Gastroesophageal sphincter (tissue), 3 donors: ENCODE results near the gene DDI2.

Experiments used
- CTCF ChIP-seq, 4 experiments: fragments of 200-600 bp in 2 of 4; fragments of 450-650 bp in 2 of 4; sonication (generic) in 1 of 4; IDR thresholded peaks; one replicate each; pipeline ENCODE4 v1.5.1; 2017 to 2019; ENCODE audit warnings: antibody characterized with exemption in 4 of 4, mild to moderate bottlenecking in 2 of 4, moderate library complexity in 2 of 4
- EP300 ChIP-seq: sonication (generic); formaldehyde crosslinking; IDR thresholded peaks from one replicate; pipeline ENCODE4 v1.6.1; 2017; ENCODE audit warnings: antibody characterized with exemption, mild to moderate bottlenecking

GRCh38 chr1:15636436-15636835, 19.2 kb downstream of the DDI2 start:
- TF ChIP-seq CTCF (IDR thresholded peaks at IDR 0.05) (no peak), EP300 (no peak)
